Kidney glomerular epithelial cell (primary cell): ENCODE measurements around the gene AOAH.

Experiments used
- DNase-seq: peaks from one replicate; lab custom pipeline; 2025; lab: John Stamatoyannopoulos, UW

The AOAH gene

GRCh38 chr7:36602511-36602910 is 121.8 kb downstream of the AOAH start:
- no peak for DNase-seq

- DNase-seq: no peak
These were observed 122.7 kb downstream of the AOAH start for GRCh38 chr7:36601601-36602000.

GRCh38 chr7:36600869-36601530 is 123.3 kb downstream of the AOAH start:
- DNase-seq: peak; percentile 62

- DNase-seq: no peak
These were observed 124.0 kb downstream of the AOAH start for GRCh38 chr7:36600314-36600682.

- no peak for DNase-seq
These were observed 124.5 kb downstream of the AOAH start for GRCh38 chr7:36599645-36600313.

- peak; percentile 0 for DNase-seq
These were observed 126.1 kb downstream of the AOAH start for GRCh38 chr7:36598054-36598674.

- DNase-seq: peak; percentile 60
These were observed 127.1 kb downstream of the AOAH start for GRCh38 chr7:36597090-36597773.

GRCh38 chr7:36594445-36594844 is 129.8 kb downstream of the AOAH start:
- DNase-seq: no peak

- DNase-seq: no peak
These were observed 132.7 kb downstream of the AOAH start for GRCh38 chr7:36591636-36592035.

GRCh38 chr7:36589391-36589790 is 134.9 kb downstream of the AOAH start:
- DNase-seq: no peak

- no peak for DNase-seq
These were observed 141.0 kb downstream of the AOAH start for GRCh38 chr7:36583318-36583717.

GRCh38 chr7:36575832-36576231 is 148.5 kb downstream of the AOAH start:
- DNase-seq: no peak

GRCh38 chr7:36573066-36573465 is 151.2 kb downstream of the AOAH start:
- DNase-seq: no peak

- no peak for DNase-seq
These were observed 153.1 kb downstream of the AOAH start for GRCh38 chr7:36571190-36571560.

- no peak for DNase-seq
These were observed 153.6 kb downstream of the AOAH start for GRCh38 chr7:36570528-36571189.

- DNase-seq: no peak
These were observed 155.8 kb downstream of the AOAH start for GRCh38 chr7:36568452-36568849.

- no peak for DNase-seq
These were observed 156.4 kb downstream of the AOAH start for GRCh38 chr7:36567699-36568451.

- no peak for DNase-seq
These were observed 158.4 kb downstream of the AOAH start for GRCh38 chr7:36565792-36566356.

GRCh38 chr7:36564489-36564888 is 159.8 kb downstream of the AOAH start:
- no peak for DNase-seq

GRCh38 chr7:36563706-36564327 is 160.5 kb downstream of the AOAH start:
- DNase-seq: no peak

GRCh38 chr7:36562121-36562520 is 162.2 kb downstream of the AOAH start:
- DNase-seq: no peak
